NCI-H2081 (cell line): ENCODE measurements around the gene MYH9.

Experiments used
- DNase-seq, 2 experiments: peaks; one replicate each; lab custom pipeline; 2025; lab: John Stamatoyannopoulos, UW

MYH9 gene

DNA sequence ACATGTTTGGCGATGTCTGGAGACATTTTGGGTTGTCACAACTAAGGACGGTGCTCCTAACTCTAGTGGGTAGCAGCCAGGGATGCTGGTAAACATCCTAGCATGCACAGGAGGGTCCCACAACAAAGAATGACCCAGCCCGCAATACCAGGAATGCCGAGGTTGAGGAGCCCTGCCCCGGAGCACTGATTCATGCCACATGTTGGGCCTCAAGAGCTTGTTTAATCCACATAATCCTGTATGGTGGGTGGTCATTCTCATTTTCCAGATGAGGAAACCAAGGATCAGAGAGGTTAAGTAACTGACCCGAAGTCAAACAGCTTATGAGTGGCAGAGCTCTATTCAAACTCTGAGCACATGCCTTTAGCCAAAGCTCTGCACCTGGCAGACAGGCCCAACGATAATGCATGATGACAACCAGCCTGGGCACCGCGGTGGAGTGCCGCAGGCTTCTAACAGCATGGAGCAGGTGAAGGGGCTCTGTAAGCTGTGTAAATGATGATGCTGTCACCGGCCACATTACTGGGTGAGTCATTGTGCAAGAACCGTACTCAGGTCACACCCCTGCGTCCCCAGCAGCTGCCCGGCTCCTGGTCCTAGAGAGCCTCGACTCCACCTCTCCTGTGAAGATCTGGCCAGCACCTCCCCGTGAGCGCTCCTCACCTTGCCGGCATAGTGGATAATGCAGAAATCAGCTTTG, 76.2 kb downstream of the MYH9 start:
- DNase-seq, result no peak

DNA sequence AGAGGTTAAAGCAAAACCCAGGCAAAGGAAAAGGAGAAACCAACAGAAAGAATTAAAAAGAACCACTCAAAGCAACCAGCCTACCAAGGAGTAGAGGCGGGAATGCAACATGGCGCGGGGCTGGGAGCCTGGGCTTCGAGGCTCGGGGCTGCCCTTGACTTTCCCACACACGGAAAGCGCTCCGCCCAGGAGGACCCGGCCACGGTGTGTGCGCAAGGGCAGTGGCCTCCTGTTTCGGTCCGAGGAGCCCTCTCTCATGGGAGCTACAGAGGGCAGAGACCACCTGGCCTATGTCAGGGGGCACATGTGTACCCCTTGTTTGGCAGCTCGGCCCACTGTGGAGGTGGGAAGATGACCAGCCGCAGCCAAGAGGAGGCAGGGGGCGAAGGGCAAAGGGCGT, 78.9 kb downstream of the MYH9 start:
- DNase-seq, result no peak

GRCh38 chr22:36306227-36306626, 81.5 kb downstream of the MYH9 start:
- no peak for DNase-seq

GRCh38 chr22:36305813-36306212, 82.0 kb downstream of the MYH9 start:
- DNase-seq, result no peak

DNA sequence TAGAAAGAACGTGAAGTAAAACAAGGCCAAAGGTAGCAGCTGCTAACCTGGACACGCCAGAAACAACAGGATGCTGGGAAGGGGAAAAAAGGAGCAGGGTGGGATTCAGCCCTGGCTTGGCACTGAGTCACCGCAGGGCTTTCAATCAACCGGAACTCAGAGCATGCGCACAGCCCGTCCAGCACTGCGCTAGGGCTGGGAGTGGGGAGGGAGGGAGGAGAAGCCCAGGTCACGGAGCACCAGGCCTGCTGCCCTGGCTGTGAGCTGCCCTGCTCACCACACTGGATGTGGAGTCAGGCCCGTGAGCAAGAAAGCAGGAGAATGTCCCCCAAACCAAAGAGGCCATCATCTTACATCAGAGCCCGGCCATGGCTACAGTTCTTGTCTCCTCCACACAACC, 83.3 kb downstream of the MYH9 start:
- DNase-seq, result no peak

DNA sequence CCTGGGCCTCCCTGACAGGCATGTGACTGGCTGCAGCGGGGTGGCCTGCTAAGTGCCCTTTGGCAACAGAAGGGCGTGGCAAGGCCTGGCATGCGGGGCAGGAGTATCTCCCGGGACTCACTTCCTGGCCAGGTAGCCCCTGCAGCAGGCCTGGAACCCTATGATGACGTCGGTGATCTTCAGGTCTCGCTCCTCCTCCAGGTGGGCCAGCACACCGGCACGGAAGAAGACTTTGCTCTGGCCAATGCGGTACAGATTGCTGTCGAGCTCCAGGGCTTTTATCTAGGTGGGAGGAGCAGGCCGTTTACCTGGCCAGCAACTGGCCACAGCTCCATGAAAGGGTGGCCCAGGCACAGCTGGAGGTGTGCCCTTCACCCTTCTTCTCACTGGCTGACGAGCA, 83.9 kb downstream of the MYH9 start:
- no peak for DNase-seq

DNA sequence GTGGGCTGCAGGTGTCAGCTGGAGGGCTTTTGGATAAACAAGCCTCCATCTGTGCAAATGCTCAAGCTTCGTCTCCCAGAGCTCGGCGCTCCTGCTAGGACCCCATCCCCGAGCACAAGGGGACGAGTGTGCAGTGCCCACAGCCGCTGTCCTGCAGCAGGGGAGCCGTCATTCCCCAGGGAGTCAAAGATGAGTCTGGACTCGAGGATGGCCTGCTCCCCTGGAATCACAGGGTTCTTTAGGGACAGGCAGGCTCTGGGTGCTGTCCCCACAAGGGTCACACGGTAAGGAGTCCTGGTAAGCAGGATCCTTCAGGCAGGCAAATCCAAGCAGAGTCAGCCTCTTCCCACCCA, 84.7 kb downstream of the MYH9 start:
- DNase-seq, result no peak

DNA sequence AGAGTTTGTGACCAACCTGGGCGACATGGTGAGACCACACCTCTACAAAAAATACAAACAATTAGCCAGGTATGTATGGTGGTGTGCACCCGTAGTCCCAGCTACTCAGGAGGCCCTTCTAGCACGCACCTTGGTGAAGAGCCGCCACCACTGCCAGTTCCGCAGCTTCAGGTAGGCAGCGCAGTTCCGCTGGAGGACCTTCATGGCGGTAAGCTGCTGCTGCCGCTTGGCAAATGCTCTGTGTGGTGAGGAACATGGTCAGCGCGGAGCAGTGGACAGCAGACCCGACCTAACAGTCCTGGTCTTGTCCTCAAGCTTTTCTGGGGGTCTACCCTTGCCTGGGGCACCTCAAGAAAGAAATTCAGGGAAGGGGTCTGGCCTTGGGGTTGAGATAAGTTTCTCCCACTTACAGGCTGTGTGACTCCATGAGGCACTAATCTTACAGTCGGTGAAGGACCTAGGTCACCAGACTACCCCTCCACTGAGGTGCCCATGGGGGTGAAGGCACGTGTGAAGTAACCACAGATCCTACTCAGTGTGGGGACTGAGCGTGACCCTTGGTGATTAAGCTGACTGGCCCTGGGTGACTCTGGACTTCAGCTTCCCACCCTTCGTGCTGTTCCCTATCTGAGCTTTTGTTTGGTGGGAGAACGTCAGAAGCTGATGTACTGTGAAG, 85.2 kb downstream of the MYH9 start:
- DNase-seq, result no peak

DNA sequence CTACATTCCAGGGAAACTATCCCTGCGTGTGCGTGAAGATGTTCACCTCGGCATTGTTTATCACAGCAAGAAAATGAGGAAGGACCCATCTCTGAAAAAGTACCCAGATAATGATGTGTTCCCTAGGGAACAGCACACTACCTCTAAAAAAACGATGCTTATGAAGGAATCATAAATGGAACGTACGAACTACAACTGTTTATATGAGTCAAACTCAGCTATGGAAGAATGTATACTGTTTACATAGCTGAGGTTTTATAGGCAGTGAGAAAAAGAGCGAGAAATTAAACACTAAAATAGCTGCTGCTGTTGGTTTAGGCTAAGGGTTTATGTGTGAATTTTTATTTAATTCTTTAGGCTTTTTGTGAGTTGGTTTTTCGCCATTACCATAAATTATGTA, 85.9 kb downstream of the MYH9 start:
- no peak for DNase-seq

- peak; percentile 44 to 46 for DNase-seq
Measured at GRCh38 chr22:36301384-36301828, 86.4 kb downstream of the MYH9 start.

DNA sequence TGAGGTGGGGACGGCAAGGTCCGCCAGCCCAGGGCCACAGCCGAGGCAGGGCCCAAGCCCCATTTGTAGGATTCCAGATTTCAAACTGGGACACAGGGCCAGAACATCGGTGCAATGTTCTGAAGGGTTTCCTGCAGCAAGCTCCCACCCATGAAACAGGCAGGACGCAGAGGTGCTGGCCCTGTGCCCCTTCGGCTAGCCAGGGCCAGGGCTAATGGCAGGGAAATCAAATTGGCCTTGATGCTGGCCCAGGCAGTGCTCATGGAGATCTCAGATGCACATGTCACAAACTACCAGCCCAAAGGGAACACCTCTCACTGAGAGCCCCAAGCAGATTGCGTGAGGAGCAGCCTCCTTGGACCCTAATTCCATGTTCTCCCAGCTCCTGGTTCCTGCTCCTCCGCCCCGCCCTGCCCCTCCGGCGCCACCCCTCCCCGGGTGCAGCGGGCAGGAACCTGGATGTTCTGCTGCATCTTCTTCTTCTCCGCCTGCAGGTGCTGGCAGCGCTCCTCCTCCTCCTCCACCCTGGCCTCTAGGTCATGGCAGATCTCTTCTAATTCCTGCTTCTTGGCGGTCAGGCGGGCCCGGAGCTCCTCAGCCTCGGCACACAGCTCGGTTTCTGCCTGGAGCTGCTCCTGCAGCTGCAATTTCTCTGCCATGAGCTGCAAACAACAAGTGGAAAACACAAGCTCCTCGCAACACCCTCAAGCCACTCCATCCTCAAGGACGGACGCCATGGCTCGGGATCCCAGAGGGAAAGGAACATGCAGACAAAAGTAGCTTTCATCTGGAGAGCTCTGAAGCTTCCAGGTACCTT, 87.2 kb downstream of the MYH9 start:
- DNase-seq, result no peak

DNA sequence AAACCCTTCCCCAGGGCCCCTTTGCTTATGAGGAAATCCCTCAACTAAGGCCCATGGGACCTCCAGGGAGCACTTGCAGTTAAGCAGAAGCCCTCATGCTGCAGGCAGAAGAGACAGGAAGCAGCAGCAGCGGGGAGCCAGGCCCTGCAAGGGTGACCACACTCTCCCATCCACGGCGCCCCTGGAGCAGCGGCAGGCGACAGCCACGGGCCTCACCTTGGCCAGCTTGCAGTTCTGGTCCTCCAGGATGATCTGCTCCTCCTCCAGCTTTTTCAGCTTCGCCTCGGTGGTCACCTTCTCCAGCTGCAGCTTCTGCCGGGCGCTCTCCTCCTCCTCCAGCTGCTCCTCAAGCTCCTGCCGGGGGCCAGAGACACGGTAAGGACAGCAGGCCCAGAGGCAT, 87.9 kb downstream of the MYH9 start:
- no peak for DNase-seq

DNA sequence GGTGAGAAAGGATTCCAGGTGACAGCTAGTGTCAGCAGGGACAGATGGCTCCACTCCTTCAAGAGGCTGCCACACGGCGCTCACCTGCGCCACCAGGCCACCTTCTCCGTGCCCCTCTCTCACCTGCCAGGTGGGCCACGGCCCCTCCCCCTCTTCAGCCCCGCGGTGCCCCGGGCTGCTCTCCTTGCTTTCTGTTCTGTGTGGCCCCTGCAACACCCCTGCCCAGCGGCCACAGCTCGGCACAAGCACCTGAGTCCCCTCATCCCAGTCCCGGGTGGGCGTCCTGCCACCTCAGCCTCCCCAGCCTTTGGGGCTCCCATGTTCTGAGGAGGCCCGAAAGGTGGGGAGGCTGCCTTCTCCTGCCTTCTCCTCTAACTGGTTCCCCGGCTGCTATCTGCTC, 88.5 kb downstream of the MYH9 start:
- no peak for DNase-seq

- no peak for DNase-seq
Measured at GRCh38 chr22:36298601-36299000, 89.2 kb downstream of the MYH9 start.

DNA sequence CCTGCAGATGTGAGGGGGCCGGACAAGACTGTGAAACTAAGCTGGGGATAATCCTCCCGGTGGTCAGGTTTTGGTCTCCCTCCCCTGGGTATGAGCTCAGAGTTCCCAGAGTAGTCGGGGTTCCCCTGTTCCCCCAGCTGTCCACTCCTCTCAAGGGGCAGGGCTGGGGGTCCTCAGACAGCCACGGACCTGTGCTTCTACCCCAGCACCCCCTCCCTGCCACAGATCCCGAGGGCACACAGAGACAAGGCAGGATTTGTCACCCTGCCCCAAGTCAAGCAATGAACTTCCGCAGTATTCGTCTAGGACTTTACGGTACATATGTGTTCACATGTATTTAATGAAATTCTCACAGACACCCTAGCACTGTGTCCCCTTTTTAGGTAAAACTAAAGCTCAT, 89.6 kb downstream of the MYH9 start:
- DNase-seq, result no peak

GRCh38 chr22:36297568-36297967, 90.2 kb downstream of the MYH9 start:
- no peak for DNase-seq

DNA sequence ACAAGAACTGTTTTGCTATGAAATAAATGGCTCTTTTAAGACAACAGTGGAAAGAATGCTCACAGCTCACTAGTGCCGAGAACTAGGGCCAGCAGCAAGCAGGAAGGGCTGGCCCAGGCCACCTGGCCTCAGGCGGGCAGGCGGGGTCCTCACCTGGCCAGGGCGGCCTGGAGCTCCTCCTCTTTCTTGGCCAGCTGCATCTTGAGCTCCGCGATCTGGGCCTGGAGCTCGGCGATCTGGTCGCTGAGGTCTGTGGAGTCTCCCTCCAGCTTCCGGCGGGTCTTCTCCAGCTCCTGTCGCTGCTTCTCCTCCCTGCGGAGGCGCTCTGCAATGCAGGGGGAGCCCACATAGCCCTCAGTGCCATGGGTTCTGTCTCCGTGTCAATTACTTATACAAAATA, 91.1 kb downstream of the MYH9 start:
- no peak for DNase-seq

DNA sequence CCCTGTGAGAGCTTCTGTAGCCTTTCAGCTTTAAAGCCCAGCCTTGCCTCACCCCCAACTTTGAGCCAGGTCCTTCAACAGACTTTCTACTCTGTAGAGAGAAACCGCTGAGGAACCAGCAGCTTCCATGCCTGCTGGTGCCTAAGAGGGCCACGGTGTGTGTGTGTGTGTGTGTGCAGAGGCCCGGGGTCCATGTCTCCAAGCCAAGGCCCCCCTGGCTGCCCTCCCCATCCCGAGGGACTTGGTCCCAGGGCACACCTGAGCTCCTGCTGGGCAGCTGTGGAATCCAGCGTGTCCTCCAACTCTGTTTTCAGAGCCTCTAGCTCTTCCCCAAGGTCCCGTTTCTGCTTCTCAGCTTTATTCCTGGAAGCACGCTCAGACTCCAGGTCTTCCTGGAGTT, 92.5 kb downstream of the MYH9 start:
- no peak for DNase-seq

DNA sequence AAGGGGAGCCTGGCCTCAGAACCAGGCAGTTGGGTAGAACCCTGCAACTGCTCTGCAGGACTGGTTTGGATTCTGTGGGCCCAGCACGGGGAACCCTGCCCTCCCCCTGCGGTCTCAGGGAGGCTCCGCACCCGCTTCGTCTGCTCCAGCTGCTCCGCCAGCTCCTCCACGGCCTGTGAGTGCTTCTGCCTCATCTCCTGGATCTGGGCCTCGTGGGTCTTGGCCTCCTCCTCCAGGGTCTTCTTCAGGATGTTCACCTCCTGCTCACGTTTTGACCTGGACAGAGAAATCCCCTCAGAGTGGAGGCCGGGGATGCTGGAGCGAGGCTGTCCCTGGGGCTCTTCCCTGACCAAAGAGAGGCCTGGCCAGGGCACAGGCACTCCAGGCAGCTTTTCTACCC, 93.0 kb downstream of the MYH9 start:
- DNase-seq, result no peak

DNA sequence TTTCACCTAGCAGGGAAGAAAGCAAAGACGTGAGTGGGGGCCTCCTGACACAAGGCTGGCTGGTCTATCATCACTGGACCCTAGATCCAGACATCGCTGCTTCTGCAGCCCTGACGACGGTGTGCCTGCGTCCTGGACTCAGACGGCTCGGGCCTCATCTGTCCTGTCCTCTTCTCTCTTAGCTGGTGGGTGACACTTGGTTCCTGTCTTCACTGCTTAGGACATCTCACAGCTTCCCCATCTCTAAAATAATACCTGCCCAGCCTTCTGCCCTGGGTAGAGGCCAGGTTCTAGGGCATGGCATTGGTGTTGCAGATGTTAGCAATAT, 93.5 kb downstream of the MYH9 start:
- no peak for DNase-seq

DNA sequence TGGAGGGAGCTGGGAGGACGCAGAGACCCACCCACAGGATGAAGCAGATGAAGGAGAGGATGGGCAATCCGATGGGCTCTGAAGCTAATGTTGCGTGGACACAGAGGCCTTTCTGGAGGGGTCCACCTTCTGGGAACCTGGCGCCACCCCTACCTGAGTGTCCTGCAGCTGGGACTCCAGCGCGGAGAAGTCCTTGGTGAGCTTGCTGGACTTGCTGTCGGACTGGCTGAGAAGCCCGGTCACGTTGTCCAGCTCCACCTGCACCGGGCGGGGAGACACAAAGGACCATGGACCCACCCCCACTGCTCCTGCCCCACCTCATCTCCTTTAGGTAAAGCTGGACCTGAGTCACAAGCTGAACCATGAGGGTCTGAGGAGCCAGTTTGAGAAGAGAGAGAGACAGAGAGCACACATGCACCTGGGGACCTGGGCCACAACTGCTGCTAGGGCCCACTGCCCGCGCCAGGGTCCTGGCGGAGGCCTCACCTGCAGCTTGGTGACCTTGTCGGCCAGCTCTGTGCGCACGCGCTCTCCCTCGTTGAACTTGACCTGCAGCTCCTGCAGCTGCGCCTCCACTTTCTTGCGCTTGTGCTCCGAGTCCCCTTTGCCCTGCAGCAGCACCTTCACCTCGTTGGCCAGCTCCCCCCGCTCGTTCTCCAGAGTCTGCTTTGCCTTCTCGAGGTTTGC, 94.0 kb downstream of the MYH9 start:
- no peak for DNase-seq

DNA sequence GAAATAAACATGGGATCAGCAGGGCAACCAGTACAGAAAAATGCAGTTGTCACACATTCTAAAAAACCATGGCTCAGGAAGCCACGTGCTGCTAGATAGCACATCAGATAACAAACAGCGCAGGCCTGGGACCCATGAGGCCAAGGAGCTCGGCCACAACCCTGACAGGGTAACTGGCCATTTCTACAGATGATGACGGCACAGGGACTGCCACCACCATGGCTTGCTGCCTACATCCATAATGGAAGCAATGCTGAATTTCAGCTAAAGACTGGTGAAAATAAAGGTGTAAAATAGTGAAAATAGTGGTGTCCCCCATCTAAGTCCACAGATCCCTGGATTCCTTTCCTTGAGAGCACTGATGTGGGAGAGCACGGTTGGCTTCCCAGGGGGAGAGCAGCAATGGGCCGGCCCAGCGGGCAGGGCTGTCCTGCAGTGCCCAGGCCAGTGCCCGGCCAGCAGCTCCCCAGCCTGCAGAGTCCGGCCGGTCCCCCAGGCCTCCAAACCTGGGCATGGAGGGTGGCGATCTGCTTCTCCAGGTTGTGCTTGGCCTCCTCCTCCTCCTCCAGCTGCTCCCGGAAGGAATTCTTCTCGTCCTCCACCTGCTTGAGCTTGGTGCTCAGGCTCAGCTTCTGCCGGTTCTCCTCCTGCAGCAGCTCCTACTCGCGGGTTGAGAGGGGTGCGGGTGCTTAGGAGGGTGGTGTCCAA, 94.8 kb downstream of the MYH9 start:
- DNase-seq, result no peak
